ENCODE measurements around the gene UACA. TPM values are rescaled to one million over a fixed set of nuclear protein-coding genes. Genes with fewer than 3 reads are reported as not detected.
"Not testable (repeated sequence)": the region's sequence is repeated elsewhere in the genome, so short reads cannot be mapped to it uniquely, and the experiment has no call there.

UACA gene
- total RNA-seq, 1 donor from 2014 or later = 5.2 TPM

GRCh38 chr15:70669006-70669602 is 94.3 kb downstream of the UACA start:
- no peak overlapping the region for H3K4me3 Mint-ChIP-seq (ENCODE audit: unreplicated experiment)
- H3K9me3 Mint-ChIP-seq (ENCODE audit: unreplicated experiment) = no peaks in the 10 kb centered on the region
- H3K4me1 Mint-ChIP-seq (ENCODE audit: low read depth, unreplicated experiment) = no peaks in the 10 kb centered on the region
- no peaks in the 10 kb centered on the region for H3K36me3 Mint-ChIP-seq (ENCODE audit: unreplicated experiment)
- DNase-seq = no peak
- H3K27me3 Mint-ChIP-seq (ENCODE audit: unreplicated experiment) = no peaks in the 10 kb centered on the region
- TF ChIP-seq CTCF (IDR thresholded peaks at IDR 0.05; ENCODE audit: partially characterized antibody, unreplicated experiment) = no peak
- no peak overlapping the region for H3K27ac Mint-ChIP-seq (ENCODE audit: unreplicated experiment)

- no peaks in the 10 kb centered on the region for H3K9me3 Mint-ChIP-seq (ENCODE audit: unreplicated experiment)
- TF ChIP-seq CTCF (IDR thresholded peaks at IDR 0.05; ENCODE audit: partially characterized antibody, unreplicated experiment) = no peak
- DNase-seq = no peak
- no peaks in the 10 kb centered on the region for H3K4me1 Mint-ChIP-seq (ENCODE audit: low read depth, unreplicated experiment)
- H3K36me3 Mint-ChIP-seq (ENCODE audit: unreplicated experiment) = no peaks in the 10 kb centered on the region
- no peaks in the 10 kb centered on the region for H3K27me3 Mint-ChIP-seq (ENCODE audit: unreplicated experiment)
- H3K27ac Mint-ChIP-seq (ENCODE audit: unreplicated experiment) = no peak overlapping the region
- H3K4me3 Mint-ChIP-seq (ENCODE audit: unreplicated experiment) = no peak overlapping the region
Measured at GRCh38 chr15:70665599-70665998, 97.8 kb downstream of the UACA start.

- TF ChIP-seq CTCF (IDR thresholded peaks at IDR 0.05; ENCODE audit: partially characterized antibody, unreplicated experiment) = no peak
- Mint-ChIP-seq H3K4me1 (ENCODE audit: low read depth, unreplicated experiment) (no peaks in the 10 kb centered on the region), H3K4me3 (ENCODE audit: unreplicated experiment) (no peak overlapping the region), H3K9me3 (ENCODE audit: unreplicated experiment) (no peaks in the 10 kb centered on the region), H3K27me3 (ENCODE audit: unreplicated experiment) (no peaks in the 10 kb centered on the region), H3K27ac (ENCODE audit: unreplicated experiment) (no peak overlapping the region), H3K36me3 (ENCODE audit: unreplicated experiment) (no peaks in the 10 kb centered on the region)
- DNase-seq = no peak
Measured at GRCh38 chr15:70664494-70664893, 98.9 kb downstream of the UACA start.

- H3K4me1 Mint-ChIP-seq (ENCODE audit: low read depth, unreplicated experiment); H3K9me3 Mint-ChIP-seq (ENCODE audit: unreplicated experiment); H3K27ac Mint-ChIP-seq (ENCODE audit: unreplicated experiment); H3K4me3 Mint-ChIP-seq (ENCODE audit: unreplicated experiment); H3K27me3 Mint-ChIP-seq (ENCODE audit: unreplicated experiment); DNase-seq; H3K36me3 Mint-ChIP-seq (ENCODE audit: unreplicated experiment): not testable (repeated sequence)
Measured at GRCh38 chr15:70663069-70663468, 100.3 kb downstream of the UACA start.

- Mint-ChIP-seq H3K4me1 (ENCODE audit: low read depth, unreplicated experiment) (no peaks in the 10 kb centered on the region), H3K4me3 (ENCODE audit: unreplicated experiment) (no peak overlapping the region), H3K27me3 (ENCODE audit: unreplicated experiment) (no peaks in the 10 kb centered on the region), H3K27ac (ENCODE audit: unreplicated experiment) (no peak overlapping the region), H3K9me3 (ENCODE audit: unreplicated experiment) (no peaks in the 10 kb centered on the region), H3K36me3 (ENCODE audit: unreplicated experiment) (no peaks in the 10 kb centered on the region)
- DNase-seq = no peak
- TF ChIP-seq CTCF (IDR thresholded peaks at IDR 0.05; ENCODE audit: partially characterized antibody, unreplicated experiment) = no peak
Measured at GRCh38 chr15:70659662-70660061, 103.7 kb downstream of the UACA start.
